ENCODE measurements around the gene GKN2. TPM values are rescaled to one million over a fixed set of nuclear protein-coding genes. Genes with fewer than 3 reads are reported as not detected.
A peak's percentile ranks its signal among the peaks of the same experiment; 100 is the strongest.
"Not testable (repeated sequence)": the region's sequence is repeated elsewhere in the genome, so short reads cannot be mapped to it uniquely, and the experiment has no call there.

Gene GKN2
- polyA plus RNA-seq, 10 donors: 0.11 to 0.15 TPM; not detected in 8

- no peak for DNase-seq
Observed at GRCh38 chr2:68964282-68964681, 11.6 kb upstream of the GKN2 start.

- no peak for DNase-seq
Observed at GRCh38 chr2:68961380-68961779, 8.7 kb upstream of the GKN2 start.

- DNase-seq: no peak
Observed at GRCh38 chr2:68959001-68959400, 6.3 kb upstream of the GKN2 start.

- not testable (repeated sequence) for DNase-seq
Observed at GRCh38 chr2:68955432-68955831, 2.7 kb upstream of the GKN2 start.

GRCh38 chr2:68951899-68952298, 794 bp downstream of the GKN2 start:
- DNase-seq: no peak

- no peak for DNase-seq
Observed at GRCh38 chr2:68948710-68949109, 4.0 kb downstream of the GKN2 start.

GRCh38 chr2:68946117-68946516, 6.6 kb downstream of the GKN2 start:
- DNase-seq: no peak

GRCh38 chr2:68943581-68944568, 8.8 kb downstream of the GKN2 start:
- peak; percentile 73 to 88 (median 82) for DNase-seq

GRCh38 chr2:68942827-68943226, 9.9 kb downstream of the GKN2 start:
- DNase-seq: no peak

- DNase-seq: no peak
Observed at GRCh38 chr2:68940369-68940768, 12.3 kb downstream of the GKN2 start.

- no peak for DNase-seq
Observed at GRCh38 chr2:68939962-68940361, 12.7 kb downstream of the GKN2 start.

GRCh38 chr2:68938938-68939337, 13.8 kb downstream of the GKN2 start:
- DNase-seq: no peak

GRCh38 chr2:68937346-68938055, 15.2 kb downstream of the GKN2 start:
- DNase-seq: no peak

- DNase-seq: no peak
Observed at GRCh38 chr2:68936889-68937288, 15.8 kb downstream of the GKN2 start.

GRCh38 chr2:68936427-68936826, 16.3 kb downstream of the GKN2 start:
- DNase-seq: peak in 1 of 3 donors; percentile 11

- no peak for DNase-seq
Observed at GRCh38 chr2:68935471-68935870, 17.2 kb downstream of the GKN2 start.

GRCh38 chr2:68934021-68934420, 18.7 kb downstream of the GKN2 start:
- no peak for DNase-seq

GRCh38 chr2:68932402-68932801, 20.3 kb downstream of the GKN2 start:
- DNase-seq: no peak

GRCh38 chr2:68931799-68932198, 20.9 kb downstream of the GKN2 start:
- DNase-seq: no peak

GRCh38 chr2:68931149-68931711, 21.5 kb downstream of the GKN2 start:
- no peak for DNase-seq

GRCh38 chr2:68926796-68927195, 25.9 kb downstream of the GKN2 start:
- no peak for DNase-seq

GRCh38 chr2:68925295-68925896, 27.3 kb downstream of the GKN2 start:
- DNase-seq: peak in 2 of 3 donors; percentile 31 to 51
